Progenitor cell of endocrine pancreas (in vitro differentiated cells): Measurements from ENCODE around the gene ACTR1B. TPM values are rescaled to one million over a fixed set of nuclear protein-coding genes. Genes with fewer than 3 reads are reported as not detected.

Experiments used
- DNase-seq: peaks from one replicate; pipeline ENCODE4 v3.0.0; 2021; ENCODE audit warnings: low spot score; ENCODE audit not compliant: unreplicated experiment
- H3K27ac Mint-ChIP-seq: 2 replicates; pipeline ENCODE4 v1.8.0; 2021; ENCODE audit warnings: mild to moderate bottlenecking, moderate library complexity, mixed read lengths
- H3K27me3 Mint-ChIP-seq: 2 replicates; pipeline ENCODE4 v1.8.0; 2021; ENCODE audit warnings: mixed read lengths
- H3K36me3 Mint-ChIP-seq: 2 replicates; pipeline ENCODE4 v1.8.0; 2022; ENCODE audit warnings: mixed read lengths; ENCODE audit not compliant: insufficient read depth
- H3K4me1 Mint-ChIP-seq: 2 replicates; pipeline ENCODE4 v1.8.0; 2021; ENCODE audit warnings: low read depth, mixed read lengths
- H3K4me3 Mint-ChIP-seq: 2 replicates; pipeline ENCODE4 v1.8.0; 2021; ENCODE audit warnings: low read depth, mild to moderate bottlenecking, moderate library complexity, mixed read lengths
- H3K9me3 Mint-ChIP-seq: 2 replicates; pipeline ENCODE4 v1.8.0; 2021; ENCODE audit warnings: low read depth, mixed read lengths
- CTCF ChIP-seq: fragments of 200-600 bp; sonication (generic); IDR thresholded peaks from one replicate; pipeline ENCODE4 v1.5.0; 2021; ENCODE audit warnings: antibody characterized with exemption, mild to moderate bottlenecking; ENCODE audit not compliant: unreplicated experiment
- total RNA-seq: library from RNA; stranded (reverse); gene quantifications from 2 replicates; pipeline ENCODE4 v1.2.1, GENCODE V29; 2021

Gene ACTR1B
- total RNA-seq, 1 donor from 2014 or later, result 88.5 TPM

DNA sequence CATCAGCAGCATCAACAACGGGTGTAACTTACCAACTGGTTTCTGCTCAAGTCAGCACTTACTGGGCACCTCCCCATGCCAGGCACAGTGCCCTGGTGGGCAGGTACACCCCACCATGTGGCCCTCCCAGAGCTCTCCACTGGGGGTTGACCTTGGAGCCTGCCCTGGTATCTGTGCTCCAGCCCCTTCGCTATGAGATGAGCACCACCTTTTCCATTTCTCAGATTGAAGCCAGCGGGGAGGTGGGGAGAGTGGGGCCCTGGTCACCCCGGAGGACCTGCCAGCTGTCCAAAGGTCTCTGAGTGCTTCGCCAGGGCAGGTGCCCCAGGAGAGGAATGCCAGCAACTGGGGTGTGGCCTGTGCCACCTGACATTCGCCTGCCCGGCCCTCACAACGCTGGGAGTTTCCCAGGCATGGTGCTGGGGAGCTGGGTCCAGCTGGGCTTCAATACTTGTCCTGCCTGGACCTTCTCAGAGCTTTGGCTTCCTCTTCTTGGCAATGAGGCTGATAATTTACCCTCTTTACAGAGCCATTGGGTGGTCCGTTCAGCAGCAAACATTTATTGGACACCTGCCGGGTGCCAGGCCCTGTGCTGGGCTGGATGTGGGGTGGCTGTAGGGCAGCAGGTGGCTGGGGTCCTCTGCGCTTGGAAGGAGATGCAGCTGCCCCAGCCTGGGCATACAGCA, 43.7 kb upstream of the ACTR1B start:
- Mint-ChIP-seq H3K36me3 (peaks cover 2% of the 10 kb centered on the region), H3K4me1 (peaks cover 19% of the 10 kb centered on the region), H3K27me3 (no peaks in the 10 kb centered on the region), H3K4me3 (no peak overlapping the region), H3K9me3 (no peaks in the 10 kb centered on the region), H3K27ac (no peak overlapping the region)
- no peak for TF ChIP-seq CTCF
- DNase-seq, result no peak

DNA sequence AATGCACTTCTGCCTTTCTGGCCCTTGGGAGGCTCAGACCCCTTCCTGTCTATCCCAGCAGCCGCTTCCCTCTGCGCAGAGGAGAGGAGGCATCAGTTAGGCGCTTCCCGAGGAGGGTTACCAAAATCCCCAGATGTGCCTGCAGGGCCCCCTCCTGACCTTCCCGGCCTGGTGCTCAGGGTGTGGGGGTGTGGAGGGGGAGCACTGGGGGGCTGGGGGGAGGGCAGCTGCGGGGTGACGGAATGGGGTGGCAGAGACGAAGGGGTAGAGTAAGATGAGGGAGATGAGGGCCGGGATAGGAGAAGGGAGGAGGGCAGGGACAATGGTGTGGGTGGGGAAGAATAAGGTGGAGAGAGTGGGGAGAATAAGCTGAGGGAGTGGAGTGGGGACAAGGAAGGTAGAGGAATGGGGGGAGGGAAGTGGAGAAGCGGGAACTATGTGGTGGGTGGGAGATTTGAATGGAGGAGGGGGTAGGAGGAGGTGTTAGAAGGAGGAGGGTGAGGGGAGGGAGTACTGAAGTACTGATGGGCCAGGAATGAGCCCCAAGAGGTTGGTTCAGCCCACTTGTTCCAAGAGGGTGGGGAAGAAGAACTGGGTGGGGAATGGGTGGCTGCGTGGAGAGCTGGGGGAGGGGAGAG, 43.0 kb upstream of the ACTR1B start:
- DNase-seq, result no peak
- Mint-ChIP-seq H3K4me1 (peaks cover 12% of the 10 kb centered on the region), H3K27ac (no peak overlapping the region), H3K9me3 (no peaks in the 10 kb centered on the region), H3K36me3 (peaks cover 2% of the 10 kb centered on the region), H3K27me3 (no peaks in the 10 kb centered on the region), H3K4me3 (no peak overlapping the region)
- TF ChIP-seq CTCF, result no peak

- Mint-ChIP-seq H3K27me3 (no peaks in the 10 kb centered on the region), H3K9me3 (no peaks in the 10 kb centered on the region), H3K4me3 (no peak overlapping the region), H3K4me1 (peaks cover 7% of the 10 kb centered on the region), H3K27ac (no peak overlapping the region), H3K36me3 (peaks cover 2% of the 10 kb centered on the region)
- DNase-seq, result no peak
- TF ChIP-seq CTCF, result no peak
Observed at GRCh38 chr2:97706112-97706511, 42.3 kb upstream of the ACTR1B start.

GRCh38 chr2:97704989-97705388, 41.1 kb upstream of the ACTR1B start:
- H3K36me3 Mint-ChIP-seq, result peaks cover under 1% of the 10 kb centered on the region
- no peak overlapping the region for H3K27ac Mint-ChIP-seq
- H3K27me3 Mint-ChIP-seq, result no peaks in the 10 kb centered on the region
- DNase-seq, result no peak
- TF ChIP-seq CTCF, result no peak
- H3K9me3 Mint-ChIP-seq, result no peaks in the 10 kb centered on the region
- H3K4me3 Mint-ChIP-seq, result no peak overlapping the region
- H3K4me1 Mint-ChIP-seq, result peaks cover 5% of the 10 kb centered on the region

GRCh38 chr2:97703741-97704140, 39.9 kb upstream of the ACTR1B start:
- no peak for DNase-seq
- no peaks in the 10 kb centered on the region for H3K9me3 Mint-ChIP-seq
- no peaks in the 10 kb centered on the region for H3K36me3 Mint-ChIP-seq
- no peak overlapping the region for H3K27ac Mint-ChIP-seq
- peaks cover 4% of the 10 kb centered on the region for H3K4me1 Mint-ChIP-seq
- TF ChIP-seq CTCF, result no peak
- no peak overlapping the region for H3K4me3 Mint-ChIP-seq
- no peaks in the 10 kb centered on the region for H3K27me3 Mint-ChIP-seq
